IMR-90 (cell line): ENCODE results near the gene TAPT1.

ENCODE experiments used
- CEBPB ChIP-seq: IDR thresholded peaks from 2 replicates; pipeline ENCODE4 v1.6.1; 2012; ENCODE audit warnings: low read depth, low read length, improper control_type of control experiment
- CTCF ChIP-seq: conservative IDR thresholded peaks from 2 replicates; pipeline ENCODE4 v1.5.1; 2012; ENCODE audit warnings: mild to moderate bottlenecking, low read depth, low read length, improper control_type of control experiment
- MXI1 ChIP-seq: IDR thresholded peaks from 2 replicates; pipeline ENCODE4 v1.6.1; 2012; ENCODE audit warnings: low read depth, mild to moderate bottlenecking, low read length, moderate library complexity, borderline replicate concordance
- POLR2A ChIP-seq: IDR thresholded peaks from 2 replicates; pipeline ENCODE4 v1.6.1; 2012; ENCODE audit warnings: mild to moderate bottlenecking, low read depth, low read length

- TF ChIP-seq CTCF (no peak), MXI1 (no peak), CEBPB (no peak), POLR2A (no peak)
Observed at GRCh38 chr4:16203083-16203482, 23.2 kb downstream of the TAPT1 start.
